ENCODE results near the gene TBC1D5.
A peak's percentile ranks its signal among the peaks of the same experiment; 100 is the strongest.
"Not testable (repeated sequence)": the region's sequence is repeated elsewhere in the genome, so short reads cannot be mapped to it uniquely, and the experiment has no call there.

Gene TBC1D5

DNA sequence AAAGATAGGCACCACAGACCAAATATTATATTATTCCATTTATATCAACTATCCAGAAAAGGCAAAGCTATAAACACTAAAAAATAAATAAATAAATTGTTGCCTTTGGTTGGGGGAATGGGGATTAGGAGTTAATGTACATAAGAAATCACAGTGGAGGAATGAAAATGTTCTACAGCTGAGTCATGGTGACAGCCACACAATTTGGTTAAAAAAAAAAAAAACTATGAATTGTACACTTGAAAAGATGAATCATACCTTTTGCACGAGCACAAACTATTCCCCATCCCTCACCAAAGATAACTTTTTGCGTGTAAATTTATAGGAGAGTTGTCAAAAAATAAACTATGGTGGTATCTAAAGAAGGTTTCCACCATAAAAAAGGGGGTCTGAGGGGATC is 103.2 kb downstream of the TBC1D5 start:
- no peak overlapping the region for H3K27ac Mint-ChIP-seq
- no peak overlapping the region for H3K4me3 Mint-ChIP-seq
- H3K4me1 Mint-ChIP-seq, result peaks cover 14 to 35% of the 10 kb centered on the region in 2 donors
- peaks cover 5 to 15% of the 10 kb centered on the region in 2 donors for H3K36me3 Mint-ChIP-seq
- H3K9me3 Mint-ChIP-seq, result peaks cover 1 to 2% of the 10 kb centered on the region in 2 donors
- no peak for ATAC-seq (replicated peaks)
- DNase-seq, result no peak
- H3K27me3 Mint-ChIP-seq, result no peaks in the 10 kb centered on the region

DNA sequence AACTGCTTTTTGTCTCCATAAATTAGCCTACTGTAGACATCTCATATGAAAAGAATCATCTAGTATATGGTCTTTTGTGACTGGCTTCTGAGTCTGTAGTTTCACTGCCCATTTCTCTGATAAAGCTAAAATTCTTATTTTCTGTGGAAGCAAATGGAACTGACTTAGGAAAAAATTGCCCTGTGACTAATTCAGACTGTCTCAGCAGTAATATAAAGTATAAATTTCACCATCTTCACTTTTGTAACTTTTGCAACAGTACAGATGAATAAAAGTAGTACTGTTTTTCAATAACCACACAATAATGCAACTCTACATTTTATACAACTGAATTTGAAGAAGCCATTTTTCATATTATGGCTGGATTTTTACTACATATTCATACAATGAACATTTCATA is 104.1 kb downstream of the TBC1D5 start:
- peaks cover 6 to 18% of the 10 kb centered on the region in 2 donors for H3K36me3 Mint-ChIP-seq
- no peak for DNase-seq
- no peaks in the 10 kb centered on the region for H3K27me3 Mint-ChIP-seq
- H3K9me3 Mint-ChIP-seq, result peaks cover 2 to 3% of the 10 kb centered on the region in 2 donors
- no peak overlapping the region for H3K4me3 Mint-ChIP-seq
- ATAC-seq (replicated peaks), result no peak
- peaks cover 14 to 35% of the 10 kb centered on the region in 2 donors for H3K4me1 Mint-ChIP-seq
- no peak overlapping the region for H3K27ac Mint-ChIP-seq

DNA sequence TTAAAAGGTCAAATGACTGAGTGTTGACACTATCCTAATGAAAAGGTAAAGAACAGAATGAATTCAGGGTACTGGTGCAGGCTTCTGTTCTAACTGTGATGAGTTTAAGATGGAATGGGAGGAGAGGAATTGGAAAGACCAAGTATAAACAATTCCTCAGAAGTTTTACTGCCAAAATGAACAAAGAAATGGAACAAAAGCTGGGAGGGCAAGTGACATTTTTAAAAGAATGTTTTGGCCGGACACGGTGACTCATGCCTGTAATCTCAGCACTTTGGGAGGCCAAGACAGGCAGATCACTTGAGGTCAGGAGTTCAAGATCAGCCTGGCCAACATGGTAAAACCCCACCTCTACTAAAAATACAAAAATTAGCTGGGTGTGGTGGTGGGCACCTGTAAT is 106.8 kb downstream of the TBC1D5 start:
- ATAC-seq (replicated peaks); H3K27me3 Mint-ChIP-seq; H3K9me3 Mint-ChIP-seq: not testable (repeated sequence)

DNA sequence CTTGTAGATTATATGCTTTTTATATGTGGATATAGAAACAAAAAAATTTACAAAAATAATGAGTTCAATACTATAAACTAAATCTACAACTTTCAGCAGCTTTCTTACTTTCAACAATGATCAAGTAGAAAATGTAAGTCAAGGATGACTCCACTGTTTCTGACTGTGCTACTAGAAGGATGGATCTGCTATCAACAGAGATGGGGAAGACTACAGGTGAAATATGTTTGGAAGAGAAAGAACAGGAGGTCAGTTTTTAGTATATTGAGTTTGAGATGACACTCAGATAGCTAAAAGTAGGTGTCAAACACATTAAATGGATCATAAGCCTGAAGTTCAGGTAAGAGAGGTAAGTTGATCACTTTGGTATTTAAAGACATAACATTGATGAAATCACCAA is 107.5 kb downstream of the TBC1D5 start:
- DNase-seq (no peak), ATAC-seq (replicated peaks) (no peak)
- Mint-ChIP-seq H3K27ac (no peak overlapping the region), H3K9me3 (peaks cover 2 to 3% of the 10 kb centered on the region in 2 donors), H3K4me3 (no peak overlapping the region), H3K27me3 (no peaks in the 10 kb centered on the region), H3K36me3 (peaks cover 8 to 18% of the 10 kb centered on the region in 2 donors), H3K4me1 (peaks cover 19 to 42% of the 10 kb centered on the region in 2 donors)

More for the DNA sequence above, 106.8 kb downstream of the TBC1D5 start:
- H3K36me3 Mint-ChIP-seq, result peaks cover 8 to 18% of the 10 kb centered on the region in 2 donors
- H3K27ac Mint-ChIP-seq, H3K4me3 Mint-ChIP-seq, DNase-seq: not testable (repeated sequence)
- H3K4me1 Mint-ChIP-seq, result peaks cover 16 to 37% of the 10 kb centered on the region in 2 donors

DNA sequence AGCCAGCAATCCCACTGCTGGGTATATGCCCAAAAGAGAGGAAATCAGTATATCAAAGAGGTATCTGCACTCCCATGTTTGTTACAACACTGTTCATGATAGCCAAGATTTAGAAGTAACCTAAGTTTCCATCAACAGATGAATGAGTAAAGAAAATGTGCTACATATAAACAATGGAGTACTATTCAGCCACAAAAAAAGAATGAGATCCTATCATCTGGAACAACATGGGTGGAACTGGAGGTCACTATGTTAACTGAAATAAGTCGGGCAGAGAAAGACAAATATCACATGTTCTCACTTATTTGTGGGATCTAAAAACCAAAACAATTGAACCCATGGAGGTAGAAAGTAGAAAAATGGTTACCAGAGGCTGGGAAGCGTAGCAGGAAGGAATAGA is 108.2 kb downstream of the TBC1D5 start:
- no peak for ATAC-seq (replicated peaks)
- Mint-ChIP-seq H3K27me3 (no peaks in the 10 kb centered on the region), H3K4me1 (peaks cover 13 to 34% of the 10 kb centered on the region in 2 donors), H3K27ac (no peak overlapping the region), H3K4me3 (no peak overlapping the region), H3K9me3 (peaks cover 2 to 3% of the 10 kb centered on the region in 2 donors), H3K36me3 (peaks cover 8 to 18% of the 10 kb centered on the region in 2 donors)
- no peak for DNase-seq

DNA sequence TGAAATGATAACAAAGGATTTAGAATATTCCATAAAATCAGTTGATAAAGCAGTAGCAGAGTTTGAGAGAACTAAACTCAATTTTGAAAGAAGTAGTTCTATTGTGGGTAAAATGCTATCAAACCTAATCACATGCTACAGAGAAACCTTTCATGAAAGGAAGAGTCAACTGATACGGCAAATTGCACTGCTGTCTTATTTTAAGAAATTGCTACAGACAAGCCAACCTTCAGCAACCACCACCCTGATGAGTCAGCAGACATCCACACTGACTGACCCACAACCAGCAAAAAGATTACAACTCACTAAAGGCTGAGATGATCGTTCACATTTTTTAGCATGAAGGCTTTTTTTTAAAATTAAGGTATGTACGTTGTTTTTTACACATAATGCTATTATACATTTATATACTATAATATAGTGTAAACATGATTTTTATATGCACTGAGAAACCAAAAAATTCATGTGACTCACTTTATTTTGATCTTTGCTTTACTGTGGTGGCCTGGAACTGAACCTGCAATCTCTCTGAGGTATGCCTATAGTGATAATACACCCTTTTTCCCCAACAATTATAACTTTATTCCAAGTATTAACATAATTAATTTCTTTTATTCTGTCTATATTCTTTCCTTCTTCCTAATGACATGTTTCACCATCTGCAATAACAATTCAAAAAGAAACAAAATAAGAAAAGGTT is 109.9 kb downstream of the TBC1D5 start:
- peaks cover 15 to 33% of the 10 kb centered on the region in 2 donors for H3K4me1 Mint-ChIP-seq
- H3K36me3 Mint-ChIP-seq, result peaks cover 8 to 14% of the 10 kb centered on the region in 2 donors
- DNase-seq (no peak), ATAC-seq (replicated peaks) (peak in 1 of 2 donors; percentile 44)
- no peaks in the 10 kb centered on the region for H3K27me3 Mint-ChIP-seq
- peaks cover 2 to 3% of the 10 kb centered on the region in 2 donors for H3K9me3 Mint-ChIP-seq
- H3K27ac Mint-ChIP-seq, result no peak overlapping the region
- H3K4me3 Mint-ChIP-seq, result no peak overlapping the region

DNA sequence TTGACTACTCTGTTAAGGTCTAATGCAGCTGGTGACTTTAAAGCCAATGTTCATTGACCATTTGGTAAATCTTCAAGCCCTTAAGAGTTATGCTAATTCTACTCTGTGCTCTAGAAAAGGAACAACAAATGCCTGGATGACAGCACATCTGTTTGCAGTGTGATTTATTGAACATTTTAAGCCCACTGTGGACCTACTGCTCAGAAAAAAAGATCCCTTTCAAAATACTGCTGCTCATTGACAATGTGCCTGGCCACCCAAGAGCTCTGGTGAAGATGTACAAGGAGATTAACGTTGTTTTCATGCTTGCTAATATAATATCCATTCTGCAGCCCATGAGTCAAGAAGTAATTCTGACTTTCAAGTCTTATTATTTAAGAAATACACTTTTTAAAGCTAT is 110.8 kb downstream of the TBC1D5 start:
- Mint-ChIP-seq H3K9me3 (peaks cover 2 to 3% of the 10 kb centered on the region in 2 donors), H3K27ac (no peak overlapping the region), H3K36me3 (peaks cover 8 to 21% of the 10 kb centered on the region in 2 donors), H3K4me3 (no peak overlapping the region), H3K27me3 (no peaks in the 10 kb centered on the region), H3K4me1 (peaks cover 19 to 43% of the 10 kb centered on the region in 2 donors)
- ATAC-seq (replicated peaks) (no peak), DNase-seq (no peak)

DNA sequence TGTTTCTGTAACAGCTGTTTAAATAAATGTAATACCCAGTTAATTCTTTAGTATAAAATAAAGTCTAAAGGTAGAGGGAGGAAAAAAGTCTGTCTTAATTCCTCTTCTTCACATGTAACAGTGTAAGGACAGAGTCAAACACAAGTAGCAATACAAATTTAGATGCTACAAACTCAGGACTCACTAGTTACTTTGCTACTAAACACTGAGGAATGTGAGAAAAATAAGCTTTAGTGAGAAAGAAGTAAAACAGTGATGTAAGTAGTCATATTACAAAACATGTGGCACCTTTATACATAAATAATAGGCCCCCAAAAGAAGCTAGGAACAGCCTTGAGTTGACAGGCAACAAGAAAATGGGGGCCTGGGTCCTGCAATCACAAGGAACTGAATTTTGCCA is 113.0 kb downstream of the TBC1D5 start:
- ATAC-seq (replicated peaks), result no peak
- DNase-seq, result no peak
- Mint-ChIP-seq H3K27me3 (no peaks in the 10 kb centered on the region), H3K4me3 (no peak overlapping the region), H3K4me1 (peaks cover 19 to 37% of the 10 kb centered on the region in 2 donors), H3K36me3 (peaks cover 7 to 16% of the 10 kb centered on the region in 2 donors), H3K27ac (no peak overlapping the region), H3K9me3 (peaks cover 2 to 3% of the 10 kb centered on the region in 2 donors)

DNA sequence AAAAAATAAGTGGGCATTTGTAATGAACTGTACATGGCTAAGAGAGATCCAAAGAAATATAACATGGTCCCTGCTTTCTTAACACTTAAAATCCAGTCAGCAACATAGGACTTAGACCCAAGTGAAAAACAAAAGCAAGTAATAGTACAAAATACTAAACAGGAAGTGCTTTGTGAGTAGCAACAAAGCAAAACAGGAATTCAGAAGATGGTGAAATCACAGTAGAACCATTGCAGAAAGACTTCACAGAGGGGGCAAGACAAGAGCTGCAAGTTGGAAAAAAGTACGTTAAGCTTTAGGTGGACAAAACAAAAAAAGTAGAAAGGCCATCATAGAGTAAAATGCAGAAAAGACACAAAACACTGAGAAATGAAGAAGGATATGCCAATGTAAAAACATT is 116.0 kb downstream of the TBC1D5 start:
- H3K27ac Mint-ChIP-seq, result no peak overlapping the region
- no peak overlapping the region for H3K4me3 Mint-ChIP-seq
- H3K4me1 Mint-ChIP-seq, result peaks cover 17 to 28% of the 10 kb centered on the region in 2 donors
- ATAC-seq (replicated peaks) (no peak), DNase-seq (no peak)
- no peaks in the 10 kb centered on the region for H3K9me3 Mint-ChIP-seq
- H3K36me3 Mint-ChIP-seq, result peaks cover 8 to 30% of the 10 kb centered on the region in 2 donors
- H3K27me3 Mint-ChIP-seq, result no peaks in the 10 kb centered on the region

DNA sequence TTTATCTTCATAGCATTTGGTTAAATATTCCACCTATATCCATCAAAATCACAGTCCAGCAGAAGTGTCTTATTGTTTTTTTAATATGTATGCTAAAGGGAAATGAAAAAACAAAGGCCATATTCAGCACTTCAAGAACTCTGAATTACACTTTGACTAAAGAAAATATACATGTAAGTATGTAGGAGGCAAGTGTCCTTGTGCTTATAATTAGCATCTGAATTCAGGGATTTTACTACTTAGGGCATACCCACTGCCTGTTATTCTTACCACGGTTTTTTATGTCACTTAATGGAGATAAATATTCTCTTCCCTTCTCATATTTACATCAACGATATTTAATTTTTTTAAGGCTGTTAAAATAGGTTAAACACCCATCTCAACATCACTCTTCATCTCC is 117.3 kb downstream of the TBC1D5 start:
- DNase-seq (no peak), ATAC-seq (replicated peaks) (no peak)
- Mint-ChIP-seq H3K4me3 (no peak overlapping the region), H3K36me3 (peaks cover 11 to 34% of the 10 kb centered on the region in 2 donors), H3K9me3 (no peaks in the 10 kb centered on the region), H3K27ac (no peak overlapping the region), H3K27me3 (no peaks in the 10 kb centered on the region), H3K4me1 (peaks cover 14 to 28% of the 10 kb centered on the region in 2 donors)

DNA sequence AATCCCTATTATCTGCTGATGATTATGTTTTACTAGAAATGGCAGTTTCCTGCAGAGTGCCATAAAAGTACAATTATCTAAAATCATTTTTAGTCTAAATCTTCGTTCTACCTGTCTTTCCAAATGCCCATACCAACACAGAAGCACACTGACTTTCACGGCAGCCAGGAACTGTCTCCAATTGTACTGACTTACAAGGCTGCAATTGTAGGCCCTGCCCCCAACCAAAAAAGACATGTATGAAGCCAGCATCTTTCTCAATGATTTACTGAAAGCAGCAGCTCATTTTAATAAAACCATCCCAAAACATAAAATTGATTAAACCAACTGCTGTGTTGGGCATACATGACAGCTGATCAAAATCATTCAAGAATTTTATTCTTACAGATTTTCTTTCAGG is 119.0 kb downstream of the TBC1D5 start:
- Mint-ChIP-seq H3K9me3 (no peaks in the 10 kb centered on the region), H3K36me3 (peaks cover 13 to 38% of the 10 kb centered on the region in 2 donors)
- DNase-seq, result no peak

DNA sequence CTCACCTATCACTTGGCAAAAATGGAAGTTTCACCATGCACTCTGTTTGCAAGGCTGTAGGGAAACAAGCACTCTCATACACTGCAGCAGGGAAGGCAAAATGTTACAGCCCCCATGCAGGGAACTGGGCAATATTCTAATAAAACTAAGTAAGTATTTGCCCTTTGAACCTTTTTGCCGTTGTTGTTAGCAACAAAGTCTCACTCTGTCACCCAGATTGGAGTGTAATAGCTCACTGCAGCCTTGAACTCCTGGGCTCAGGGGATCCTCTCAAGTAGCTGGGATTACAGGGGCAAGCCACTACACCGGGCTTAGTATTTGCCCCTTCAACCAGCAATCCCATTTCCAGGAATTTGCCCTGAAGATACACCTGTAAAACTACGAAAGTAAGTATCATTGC is 122.5 kb downstream of the TBC1D5 start:
- H3K4me1 Mint-ChIP-seq, result peaks cover 4 to 6% of the 10 kb centered on the region in 2 donors
- H3K27ac Mint-ChIP-seq, result no peak overlapping the region
- no peaks in the 10 kb centered on the region for H3K27me3 Mint-ChIP-seq
- DNase-seq (no peak), ATAC-seq (replicated peaks) (no peak)
- H3K9me3 Mint-ChIP-seq, result peaks cover 6 to 11% of the 10 kb centered on the region in 2 donors
- no peak overlapping the region for H3K4me3 Mint-ChIP-seq
- peaks cover 33 to 56% of the 10 kb centered on the region in 2 donors for H3K36me3 Mint-ChIP-seq

More for the DNA sequence above, 119.0 kb downstream of the TBC1D5 start:
- peaks cover 14 to 26% of the 10 kb centered on the region in 2 donors for H3K4me1 Mint-ChIP-seq
- no peak overlapping the region for H3K27ac Mint-ChIP-seq
- ATAC-seq (replicated peaks), result no peak
- H3K4me3 Mint-ChIP-seq, result no peak overlapping the region
- no peaks in the 10 kb centered on the region for H3K27me3 Mint-ChIP-seq

DNA sequence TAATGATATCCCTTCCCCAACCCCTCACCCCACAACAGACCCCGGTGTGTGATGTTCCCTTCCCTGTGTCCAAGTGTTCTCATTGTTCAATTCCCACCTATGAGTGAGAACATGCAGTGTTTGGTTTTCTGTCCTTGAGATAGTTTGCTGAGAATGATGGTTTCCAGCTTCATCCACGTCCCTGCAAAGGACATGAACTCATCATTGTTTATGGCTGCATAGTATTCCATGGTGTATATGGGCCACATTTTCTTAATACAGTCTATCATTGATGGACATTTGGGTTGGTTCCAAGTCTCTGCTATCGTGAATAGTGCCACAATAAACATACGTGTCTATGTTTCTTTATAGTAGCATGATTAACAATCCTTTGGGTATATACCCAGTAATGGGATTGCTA is 129.4 kb downstream of the TBC1D5 start:
- Mint-ChIP-seq H3K9me3 (peaks cover 13 to 15% of the 10 kb centered on the region in 2 donors), H3K36me3 (peaks cover 37 to 67% of the 10 kb centered on the region in 2 donors)
- not testable (repeated sequence) for DNase-seq; ATAC-seq (replicated peaks); H3K4me3 Mint-ChIP-seq; H3K27me3 Mint-ChIP-seq; H3K4me1 Mint-ChIP-seq; H3K27ac Mint-ChIP-seq

DNA sequence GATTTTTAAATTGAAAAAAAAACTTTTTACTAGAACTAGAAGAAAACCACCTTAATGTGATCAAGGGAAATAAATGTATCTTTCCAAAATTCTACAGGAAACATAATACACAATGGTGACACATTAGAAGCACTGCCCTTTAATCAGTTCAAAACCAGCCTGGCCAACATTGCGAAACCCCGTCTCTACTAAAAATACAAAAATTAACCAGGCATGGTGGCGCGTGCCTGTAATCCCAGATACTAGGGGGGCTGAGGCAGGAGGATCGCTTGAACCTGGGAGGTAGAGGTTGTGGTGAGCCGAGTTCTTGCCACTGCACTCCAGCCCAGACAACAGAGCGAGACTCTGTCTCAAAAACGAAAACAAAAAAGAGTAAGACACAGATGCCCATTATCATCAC is 134.5 kb downstream of the TBC1D5 start:
- no peaks in the 10 kb centered on the region for H3K27me3 Mint-ChIP-seq
- H3K4me1 Mint-ChIP-seq, result peaks cover 12 to 19% of the 10 kb centered on the region in 2 donors
- H3K36me3 Mint-ChIP-seq, result peaks cover 14 to 49% of the 10 kb centered on the region in 2 donors
- DNase-seq (no peak), ATAC-seq (replicated peaks) (no peak)
- no peak overlapping the region for H3K27ac Mint-ChIP-seq
- H3K9me3 Mint-ChIP-seq, result peaks cover 0 to 4% of the 10 kb centered on the region in 2 donors
- no peak overlapping the region for H3K4me3 Mint-ChIP-seq

DNA sequence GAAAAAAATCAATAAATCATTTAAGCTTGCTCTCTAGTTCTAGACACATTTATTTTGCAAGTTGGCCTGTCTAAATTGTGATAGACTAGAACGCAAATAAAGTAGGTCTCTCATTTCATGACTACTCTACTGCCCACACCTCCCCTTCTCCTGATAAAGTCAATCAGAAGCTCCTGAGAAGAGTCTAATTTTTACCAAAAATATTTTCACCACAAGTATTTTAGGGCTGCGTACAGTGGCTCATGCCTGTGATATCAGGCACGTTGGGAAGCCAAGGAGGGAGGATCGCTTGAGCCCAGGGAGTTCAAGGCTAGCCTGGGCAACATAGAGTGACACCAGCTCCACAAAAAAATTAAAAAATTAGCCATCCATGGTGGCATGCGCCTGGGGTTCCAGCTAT is 136.5 kb downstream of the TBC1D5 start:
- H3K27ac Mint-ChIP-seq, result no peak overlapping the region
- H3K4me1 Mint-ChIP-seq, result peaks cover 15 to 19% of the 10 kb centered on the region in 2 donors
- DNase-seq (no peak), ATAC-seq (replicated peaks) (no peak)
- peaks cover 14 to 41% of the 10 kb centered on the region in 2 donors for H3K36me3 Mint-ChIP-seq
- no peak overlapping the region for H3K4me3 Mint-ChIP-seq
- H3K27me3 Mint-ChIP-seq, result no peaks in the 10 kb centered on the region
- peaks cover 0 to 6% of the 10 kb centered on the region in 2 donors for H3K9me3 Mint-ChIP-seq
